ENCODE results near the gene ANKS1B.
A peak's percentile ranks its signal among the peaks of the same experiment; 100 is the strongest.

The ANKS1B gene

DNA sequence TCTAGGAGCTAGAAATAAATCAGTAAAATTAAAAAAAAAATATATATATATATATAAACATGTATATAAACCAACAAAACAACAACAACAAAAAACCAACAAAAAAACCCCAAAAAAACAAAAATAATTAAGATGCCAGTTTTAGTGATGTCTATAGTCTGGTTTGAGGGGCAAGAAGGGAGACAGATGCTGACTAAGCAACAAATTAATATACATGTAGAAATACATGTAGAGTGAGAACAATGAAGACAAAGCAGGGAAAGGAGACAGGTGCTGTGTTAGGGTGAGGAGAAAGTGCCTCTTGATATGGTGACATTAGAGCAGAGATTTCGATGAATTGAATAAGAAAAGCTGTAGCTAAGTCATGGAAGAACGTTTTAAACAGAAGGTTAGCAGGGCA is 861.8 kb downstream of the ANKS1B start:
- no peak for DNase-seq (ENCODE audit: low read depth)

DNA sequence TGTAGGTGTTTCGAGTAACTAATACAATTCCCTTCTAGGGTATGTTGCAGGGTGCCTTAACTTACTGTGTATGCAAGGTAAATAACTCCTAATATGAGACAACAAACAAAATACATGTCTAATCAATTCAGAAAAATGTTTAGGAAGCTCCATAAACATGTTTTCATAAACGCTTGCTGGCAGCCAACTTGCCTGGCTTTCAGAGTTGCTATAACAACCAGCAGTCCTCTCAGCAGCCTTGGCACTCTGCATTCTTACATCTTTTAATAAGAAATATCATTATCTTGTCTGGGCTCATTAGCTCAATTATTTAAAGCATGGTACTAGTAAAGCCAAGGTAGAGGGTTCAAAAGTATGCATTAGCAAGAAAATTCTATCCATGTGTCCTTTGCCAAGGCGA is 862.2 kb downstream of the ANKS1B start:
- DNase-seq (ENCODE audit: low read depth), result no peak

DNA sequence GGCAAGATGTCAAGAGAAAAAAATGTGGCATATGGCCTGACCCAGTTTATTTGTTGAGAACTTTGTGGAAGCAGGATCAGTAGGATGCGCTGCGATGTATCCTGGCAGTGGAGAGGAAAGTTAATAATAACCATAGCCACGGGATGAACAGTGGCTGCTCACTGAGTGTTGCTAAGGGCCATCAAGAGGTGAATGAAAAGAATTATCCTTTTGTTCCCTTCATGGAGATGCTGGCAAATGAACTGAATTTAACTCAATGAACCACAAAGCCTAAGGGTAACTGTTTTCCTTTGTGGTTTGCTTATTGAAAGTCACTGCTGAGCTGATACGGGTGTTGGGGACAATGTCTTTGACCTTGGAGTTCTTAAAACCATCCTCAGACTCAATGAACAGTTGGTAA is 863.2 kb downstream of the ANKS1B start:
- DNase-seq (ENCODE audit: low read depth), result no peak

DNA sequence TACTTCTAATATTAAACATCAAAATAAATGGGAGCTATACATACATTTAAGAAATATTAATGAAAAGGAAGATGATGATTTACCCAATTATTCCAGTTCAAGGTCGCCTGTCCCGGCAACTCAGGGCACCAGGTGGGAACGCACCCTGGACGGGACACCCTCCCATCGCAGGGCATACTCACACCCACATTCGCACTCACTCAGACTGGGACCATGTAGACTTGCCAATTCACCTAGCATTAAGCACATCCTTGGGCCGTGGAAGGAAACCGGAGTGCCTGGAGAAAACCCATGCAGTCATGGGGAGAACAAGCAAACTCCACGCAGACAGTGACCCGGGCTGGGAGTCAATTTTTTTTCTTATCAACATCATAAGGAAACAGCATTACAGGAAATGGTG is 864.8 kb downstream of the ANKS1B start:
- no peak for DNase-seq (ENCODE audit: low read depth)

DNA sequence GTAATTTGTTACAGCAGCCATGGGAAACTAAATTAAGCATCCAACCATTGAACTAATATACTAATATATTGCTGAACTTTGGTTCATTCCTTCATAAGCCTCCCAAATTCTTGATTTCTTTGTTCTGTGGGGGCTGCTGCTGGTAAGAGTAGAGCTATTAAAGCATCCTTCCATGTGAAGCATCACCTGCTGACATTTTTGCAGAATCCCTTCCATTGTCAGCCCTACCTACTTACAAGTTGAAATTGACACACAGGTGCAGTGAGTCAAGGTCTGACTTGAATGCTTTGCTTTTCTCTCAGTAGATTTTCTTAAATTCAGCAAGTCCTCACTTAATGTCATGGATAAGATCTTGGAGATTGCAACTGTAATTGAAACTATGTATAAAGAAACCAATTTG is 865.3 kb downstream of the ANKS1B start:
- no peak for DNase-seq (ENCODE audit: low read depth)

DNA sequence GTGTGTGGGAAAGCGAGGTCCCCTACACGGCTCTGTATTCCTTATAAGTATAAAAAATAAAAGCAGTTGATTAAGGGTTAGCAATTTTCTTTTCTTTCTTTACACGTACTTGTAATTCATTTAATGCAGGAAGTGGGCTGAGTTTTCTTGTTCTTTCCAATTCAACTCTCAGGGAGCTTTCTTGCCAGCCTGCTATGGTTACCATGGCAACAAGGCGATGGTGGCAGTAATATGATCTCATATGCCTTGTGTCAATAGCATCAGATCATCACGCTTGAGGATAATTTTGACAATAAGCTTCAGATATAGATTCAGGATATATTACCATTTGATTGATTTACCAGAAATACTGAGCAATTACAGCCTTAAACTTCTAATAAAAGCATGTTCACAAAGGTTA is 873.1 kb downstream of the ANKS1B start:
- no peak for DNase-seq (ENCODE audit: low read depth)

DNA sequence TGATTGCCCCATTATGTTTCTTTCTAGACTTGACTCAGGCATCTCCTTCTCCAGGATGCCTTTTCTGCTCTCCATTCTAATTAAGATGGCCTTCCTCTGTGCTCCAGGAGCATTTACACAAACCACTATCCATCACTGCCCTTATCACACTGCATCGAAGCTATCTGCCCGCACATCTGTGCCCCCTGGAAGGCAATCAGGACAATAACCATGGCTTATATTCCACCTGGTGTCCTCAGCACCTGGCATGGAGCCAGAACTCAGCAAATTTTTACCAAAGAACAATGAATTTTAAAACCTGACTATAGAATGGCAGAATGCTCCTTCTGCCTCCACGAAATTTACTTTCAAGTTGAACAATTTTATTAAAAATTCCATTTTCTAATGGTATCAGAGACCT is 873.9 kb downstream of the ANKS1B start:
- no peak for DNase-seq (ENCODE audit: low read depth)

DNA sequence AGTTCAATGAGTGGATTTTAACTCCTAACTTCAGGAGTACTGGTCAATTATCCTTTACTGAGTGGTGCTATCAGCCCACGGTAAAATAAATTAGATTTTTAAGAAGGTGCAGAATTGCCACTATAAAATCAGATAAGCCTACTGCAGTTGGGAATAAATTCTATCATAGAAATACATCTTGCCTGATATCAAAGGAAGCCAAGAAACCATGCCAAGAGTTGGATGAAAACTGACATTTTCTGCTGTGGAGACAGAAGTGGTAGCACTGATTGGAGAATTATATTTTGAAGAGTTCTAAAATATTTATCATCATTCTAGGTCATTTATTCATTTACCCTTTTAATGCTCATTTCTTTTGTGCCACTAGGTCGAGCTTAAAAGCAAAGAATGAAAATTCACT is 874.5 kb downstream of the ANKS1B start:
- DNase-seq (ENCODE audit: low read depth), result no peak

DNA sequence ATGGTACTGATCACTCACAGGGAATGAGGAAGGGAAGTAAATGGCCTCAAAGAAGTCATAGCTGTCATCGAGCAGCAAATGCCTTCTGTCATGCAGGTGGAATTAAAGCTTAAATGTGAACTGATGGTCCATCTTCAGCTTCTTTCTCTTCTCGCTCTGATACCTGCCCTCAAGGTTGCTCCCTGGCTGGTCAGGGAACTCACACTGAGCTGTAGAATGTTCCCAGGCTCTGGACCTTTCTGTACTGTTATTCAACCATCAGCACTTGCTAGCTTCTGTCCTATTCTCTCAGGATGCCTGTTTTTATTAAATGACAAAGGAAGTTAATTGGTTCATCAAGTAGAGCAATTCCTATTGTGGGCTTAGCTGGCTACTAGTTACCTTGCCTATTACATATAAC is 875.8 kb downstream of the ANKS1B start:
- no peak for DNase-seq (ENCODE audit: low read depth)

DNA sequence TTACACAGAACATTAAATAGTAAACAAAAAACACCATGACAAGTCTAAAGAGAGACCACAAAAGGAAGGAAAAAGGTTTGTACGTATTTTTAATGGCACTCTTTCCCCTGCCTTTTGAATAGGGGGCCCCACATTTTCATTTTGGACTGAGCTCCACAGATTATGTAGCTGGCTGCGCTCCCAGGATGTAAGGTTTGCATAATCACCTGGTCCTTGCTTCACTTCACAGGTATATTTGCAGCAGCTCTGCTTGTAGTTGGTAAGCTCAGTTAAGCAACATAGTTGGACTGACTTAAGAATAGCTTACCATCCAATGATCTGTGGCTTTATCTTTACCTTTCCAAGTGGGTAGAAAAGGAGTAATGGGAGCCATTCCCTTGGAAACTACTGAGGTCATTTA is 885.0 kb downstream of the ANKS1B start:
- no peak for DNase-seq (ENCODE audit: low read depth)

DNA sequence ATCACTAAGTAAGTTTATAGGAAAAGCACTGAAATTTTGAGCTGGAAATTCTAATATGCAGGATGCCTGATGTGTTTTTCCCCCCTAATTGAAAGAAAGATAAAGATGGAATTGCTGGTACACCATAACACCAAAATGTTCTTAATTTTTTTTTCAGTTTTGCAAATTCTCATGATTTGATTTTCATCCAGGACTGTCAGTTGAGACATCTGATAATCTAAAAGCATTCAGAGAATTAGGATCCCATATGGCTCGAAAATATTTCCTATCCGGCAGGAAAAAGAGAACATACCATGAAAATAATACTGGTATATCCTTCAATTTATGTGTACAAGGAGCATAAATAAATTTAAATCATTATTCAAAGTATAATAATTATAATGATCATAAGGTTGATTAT is 887.6 kb downstream of the ANKS1B start:
- no peak for DNase-seq (ENCODE audit: low read depth)

DNA sequence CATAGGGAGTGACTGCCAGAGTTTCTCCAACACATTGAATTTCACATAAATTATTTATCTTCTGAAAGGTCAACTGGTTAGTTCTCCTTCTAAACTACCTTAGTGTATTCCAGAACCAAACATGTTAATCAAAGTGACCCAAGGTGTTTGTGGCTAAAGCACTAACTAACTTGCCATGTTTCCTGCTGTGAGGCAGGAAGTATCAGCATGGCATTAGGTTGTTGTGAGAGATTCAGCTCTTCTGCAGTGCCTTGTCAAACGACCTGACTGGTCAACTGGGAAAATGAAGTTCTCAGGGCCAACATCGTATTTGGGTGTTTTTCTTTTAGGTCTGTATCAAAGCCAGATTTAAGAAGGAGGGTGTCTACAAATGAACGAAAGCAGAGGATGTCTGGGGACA is 891.6 kb downstream of the ANKS1B start:
- no peak for DNase-seq (ENCODE audit: low read depth)

DNA sequence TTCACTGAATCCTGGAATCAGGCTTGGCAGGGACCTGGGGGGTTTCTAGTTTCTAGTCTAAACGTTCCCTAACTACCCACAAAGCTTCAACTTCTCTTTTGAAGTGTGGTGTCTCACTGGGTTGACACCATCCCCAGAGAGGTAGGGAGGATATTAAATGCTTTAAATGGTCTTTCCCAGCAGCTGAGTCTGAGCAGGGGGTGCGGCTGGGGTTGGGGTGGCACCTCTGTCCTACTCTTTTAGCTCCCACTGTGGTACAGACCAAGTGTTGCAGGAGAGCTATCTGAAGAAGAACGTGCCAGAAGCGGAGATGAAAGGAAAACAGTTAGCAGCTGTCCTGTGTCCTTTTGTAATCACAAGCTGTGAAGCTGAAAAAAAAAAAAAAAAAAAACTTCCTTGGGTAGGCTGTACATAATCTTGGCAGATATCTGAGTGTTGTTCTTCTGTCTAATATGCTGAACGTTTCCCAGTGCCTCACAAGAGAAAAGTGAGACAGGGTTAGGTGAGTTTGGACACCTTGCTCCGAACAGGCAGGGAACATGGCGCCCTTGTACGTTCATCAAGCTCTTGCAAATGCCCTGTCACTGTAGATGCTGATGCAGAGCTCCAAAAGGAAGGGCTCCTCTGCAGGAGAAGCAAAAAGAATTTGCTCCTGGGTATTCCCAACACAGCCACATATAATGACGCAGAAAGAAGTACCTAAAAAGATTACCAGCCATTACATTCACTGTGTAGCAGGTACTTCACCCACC is 892.5 kb downstream of the ANKS1B start:
- no peak for DNase-seq (ENCODE audit: low read depth)

DNA sequence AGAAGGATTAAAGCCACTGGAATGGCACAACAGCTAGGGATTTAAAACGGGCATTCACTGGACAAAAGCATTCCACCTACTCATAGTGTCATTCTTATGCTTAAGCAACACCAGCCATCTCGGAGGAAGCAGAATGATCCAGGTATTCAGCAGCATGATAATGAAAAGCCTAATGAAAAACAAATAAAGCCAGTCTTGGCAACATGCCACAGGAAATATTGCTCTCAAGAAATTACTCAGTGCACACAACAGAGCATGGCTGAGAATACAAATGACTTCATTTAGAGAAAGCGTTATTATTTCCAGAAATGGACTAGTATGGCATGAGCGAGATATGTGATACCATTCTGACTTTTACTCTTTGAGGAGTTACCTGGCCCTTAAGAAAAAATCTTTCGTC is 897.5 kb downstream of the ANKS1B start:
- peak; percentile 0 for DNase-seq (ENCODE audit: low read depth)

DNA sequence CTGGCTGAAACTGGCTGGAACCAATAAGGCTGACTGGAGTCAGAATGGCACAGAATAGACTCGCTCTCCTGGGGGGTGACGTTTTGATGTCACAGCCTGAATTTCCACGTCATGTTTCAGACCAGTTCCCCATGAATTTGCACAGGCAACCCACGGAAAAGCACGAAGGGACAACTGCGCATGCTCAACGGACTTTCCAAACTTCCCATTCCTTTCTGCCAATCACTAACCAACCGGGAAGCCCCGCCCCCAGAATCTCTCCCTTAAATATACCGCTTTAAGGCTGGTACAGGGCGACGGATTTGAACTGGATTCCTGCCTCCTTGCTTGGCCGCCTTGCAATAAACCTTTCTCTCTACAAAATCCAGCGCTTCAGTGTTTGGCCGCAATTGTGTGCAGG is 904.9 kb downstream of the ANKS1B start:
- no peak for DNase-seq (ENCODE audit: low read depth)

DNA sequence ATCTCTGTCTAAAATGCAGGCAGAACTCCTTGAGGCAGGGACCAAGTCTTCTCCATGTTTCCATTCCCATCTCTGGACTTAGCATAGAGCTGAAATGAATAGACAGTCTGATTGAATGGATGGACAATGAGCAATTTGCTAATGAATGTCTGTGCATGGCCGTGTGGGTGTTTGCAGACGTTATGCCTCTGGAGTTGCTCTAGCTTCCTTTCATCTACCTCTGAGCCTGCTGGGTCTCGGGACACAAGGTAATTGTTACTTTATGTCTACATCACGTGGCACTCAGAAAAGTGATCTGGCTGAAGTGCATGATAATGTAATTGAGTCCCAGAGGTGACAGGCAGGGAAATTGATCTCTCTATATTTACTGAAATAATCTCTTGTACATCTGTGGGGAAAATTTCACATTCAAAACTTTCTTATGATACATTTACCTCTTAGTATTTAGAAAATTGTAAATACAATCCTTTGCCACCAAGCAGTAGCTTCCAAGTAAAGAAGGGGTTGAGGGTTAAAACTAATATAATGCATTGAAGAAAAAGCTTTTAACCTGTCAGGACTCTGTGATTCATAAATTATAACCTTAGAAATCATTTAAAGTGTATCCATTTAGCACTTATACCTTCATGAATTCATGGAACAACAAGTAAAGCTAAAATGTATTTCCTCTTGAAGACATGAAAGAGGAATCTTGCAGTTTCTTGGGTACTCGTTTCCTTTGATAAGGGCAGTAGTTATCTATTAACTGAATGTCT is 915.6 kb downstream of the ANKS1B start:
- no peak for DNase-seq (ENCODE audit: low read depth)

DNA sequence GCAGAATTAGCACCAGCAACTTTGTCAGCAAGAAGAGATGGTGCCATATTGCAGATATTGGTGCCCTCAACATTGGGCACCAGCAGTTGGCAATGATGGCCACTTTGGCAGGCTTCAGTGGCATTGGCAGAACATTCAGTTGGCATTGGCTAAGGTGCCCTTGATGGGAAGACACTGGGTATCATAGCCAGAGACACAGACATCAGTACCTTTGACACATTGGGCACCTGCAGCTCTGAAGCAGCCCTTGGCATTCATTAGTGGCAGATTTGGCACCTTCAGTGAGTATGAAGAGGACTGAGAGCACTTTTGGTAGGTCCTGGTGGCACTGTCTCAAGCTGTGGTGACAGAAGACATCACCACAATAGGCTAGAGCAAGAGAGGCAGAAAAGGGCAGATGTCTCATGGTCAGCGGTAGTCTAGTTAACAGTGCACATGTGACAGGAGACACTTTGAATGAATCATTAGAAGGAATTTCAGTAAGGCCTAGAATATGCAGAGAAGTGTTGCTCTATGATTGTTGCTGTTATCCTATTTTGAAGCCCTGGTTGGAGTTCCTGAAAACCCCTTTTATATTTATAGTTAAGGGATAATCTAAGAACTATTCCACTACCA is 917.5 kb downstream of the ANKS1B start:
- no peak for DNase-seq (ENCODE audit: low read depth)

DNA sequence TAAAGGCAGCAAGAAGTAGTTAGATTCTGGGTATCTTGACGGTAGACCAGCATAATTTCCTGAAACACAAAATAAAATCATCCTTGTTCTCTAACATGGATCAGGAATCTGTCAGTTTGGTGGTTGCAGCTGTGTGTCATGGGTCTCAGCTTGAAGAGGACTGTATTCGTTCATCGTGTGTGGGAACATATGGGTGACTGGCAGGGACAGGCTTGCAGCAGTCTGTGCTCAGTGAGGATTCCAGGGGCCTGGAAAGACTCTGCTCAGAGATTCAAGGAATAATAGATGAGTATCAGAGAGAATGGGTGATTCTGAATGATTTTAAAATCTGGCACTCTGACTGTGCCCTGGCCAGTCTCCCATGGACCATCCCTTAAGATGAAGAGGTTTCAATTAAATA is 918.0 kb downstream of the ANKS1B start:
- no peak for DNase-seq (ENCODE audit: low read depth)

DNA sequence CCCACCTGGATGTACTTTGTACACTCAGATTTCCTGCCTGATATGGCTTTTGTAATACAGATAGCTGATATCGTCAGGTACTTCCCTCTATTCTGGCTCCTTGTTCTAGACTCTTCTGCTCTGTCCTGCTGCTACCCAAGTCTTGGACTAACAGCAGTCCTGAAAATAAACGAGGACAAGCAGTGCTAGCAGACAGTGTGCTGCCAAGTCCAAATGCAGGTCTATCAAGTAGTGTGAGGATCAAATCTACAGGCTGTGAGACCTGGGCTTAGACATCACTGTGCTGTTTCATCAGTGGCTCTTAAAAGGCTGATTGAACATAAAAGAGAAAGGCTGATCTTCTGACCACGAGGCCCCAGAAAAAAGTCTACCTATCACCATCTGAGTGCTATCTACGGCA is 921.6 kb downstream of the ANKS1B start:
- no peak for DNase-seq (ENCODE audit: low read depth)

DNA sequence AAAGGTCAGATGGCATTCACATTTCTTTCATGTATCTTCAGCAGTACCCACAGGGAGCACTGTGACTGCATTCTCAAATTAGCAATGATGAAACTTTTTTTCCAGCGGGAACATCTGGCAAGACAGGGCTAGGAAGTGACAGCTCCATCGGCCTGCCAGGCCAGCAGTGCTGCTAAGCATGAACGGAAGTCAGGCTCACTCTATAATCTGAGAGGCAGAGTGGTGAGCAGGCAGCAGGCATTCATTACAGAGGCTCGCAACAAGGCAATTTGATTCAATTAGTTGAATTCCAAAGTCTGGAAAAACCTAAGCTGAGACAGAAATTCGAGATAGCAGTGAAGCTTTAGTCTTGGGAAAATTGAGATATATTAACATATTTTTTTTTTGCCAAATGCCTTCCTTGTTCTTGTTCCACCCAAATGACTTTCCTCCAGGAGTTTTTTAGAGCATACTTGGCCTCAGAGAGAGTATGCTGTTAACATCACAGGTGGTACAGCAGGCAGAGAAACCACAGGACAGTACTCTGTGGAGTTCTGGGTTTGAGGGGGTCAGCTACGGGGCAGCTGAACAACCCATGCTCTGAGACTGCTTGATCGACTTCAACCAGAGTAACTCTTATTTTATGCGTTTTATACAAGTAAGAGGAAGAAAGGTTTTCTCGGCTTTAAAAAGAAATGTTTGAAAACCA is 924.8 kb downstream of the ANKS1B start:
- DNase-seq (ENCODE audit: low read depth), result no peak

DNA sequence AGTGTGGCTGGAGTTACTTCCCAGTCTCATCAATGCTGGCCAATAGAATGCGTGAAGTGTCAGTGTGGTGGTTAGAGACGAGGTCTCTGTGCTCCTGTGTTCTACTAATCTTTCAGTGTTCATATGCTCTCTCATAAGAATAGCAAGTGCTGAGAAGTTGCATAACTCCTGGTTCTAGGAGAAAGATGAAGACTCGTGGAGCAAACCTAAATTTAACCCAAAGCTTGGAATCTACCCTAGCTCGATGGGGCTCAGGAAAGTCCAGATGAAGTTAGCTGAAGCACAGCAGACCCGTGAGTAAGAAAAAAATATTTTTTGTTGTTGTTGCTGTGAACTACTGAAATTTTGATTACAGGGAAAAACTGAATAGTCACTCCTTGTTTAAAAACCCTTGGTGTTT is 927.1 kb downstream of the ANKS1B start:
- no peak for DNase-seq (ENCODE audit: low read depth)

DNA sequence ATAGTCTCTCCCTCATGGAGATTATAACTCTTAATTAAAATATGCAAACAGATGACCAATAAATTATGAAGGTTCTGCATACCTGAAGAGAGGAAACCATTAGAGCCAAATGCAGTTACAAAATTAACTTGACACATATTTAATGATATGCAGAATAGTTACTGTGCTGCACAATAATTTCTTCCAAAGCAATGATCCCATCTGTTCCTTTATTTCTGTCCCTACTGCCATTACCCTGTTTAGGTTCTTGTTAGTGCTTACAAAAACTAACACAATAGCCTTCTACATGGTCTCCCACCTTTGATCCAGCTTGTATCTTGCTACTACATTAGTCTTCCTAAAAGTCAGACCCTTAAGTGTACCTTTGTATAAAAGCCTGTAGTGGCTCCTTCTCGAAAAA is 928.5 kb downstream of the ANKS1B start:
- DNase-seq (ENCODE audit: low read depth), result no peak

DNA sequence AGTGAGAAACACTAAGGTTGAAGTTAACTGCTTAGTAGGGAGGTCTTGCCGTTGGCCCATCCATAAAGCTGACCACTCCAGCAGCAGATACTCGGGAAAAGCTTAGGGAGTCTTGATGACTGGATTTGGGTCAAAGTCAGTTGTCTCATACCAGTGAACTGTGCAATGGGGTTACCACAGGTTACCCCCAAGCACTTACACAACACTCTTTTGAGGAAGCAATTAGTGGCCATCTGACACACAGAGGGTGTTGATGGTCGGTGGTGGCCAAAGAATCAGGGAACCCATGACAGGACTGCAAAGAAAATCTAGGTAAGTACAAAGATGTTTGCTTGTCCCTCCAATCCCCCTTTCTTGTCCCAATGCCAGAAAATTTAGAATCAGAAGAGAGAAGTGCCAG is 929.4 kb downstream of the ANKS1B start:
- DNase-seq (ENCODE audit: low read depth), result no peak
